ENCODE results near the gene SLC35F4.

Gene SLC35F4

DNA sequence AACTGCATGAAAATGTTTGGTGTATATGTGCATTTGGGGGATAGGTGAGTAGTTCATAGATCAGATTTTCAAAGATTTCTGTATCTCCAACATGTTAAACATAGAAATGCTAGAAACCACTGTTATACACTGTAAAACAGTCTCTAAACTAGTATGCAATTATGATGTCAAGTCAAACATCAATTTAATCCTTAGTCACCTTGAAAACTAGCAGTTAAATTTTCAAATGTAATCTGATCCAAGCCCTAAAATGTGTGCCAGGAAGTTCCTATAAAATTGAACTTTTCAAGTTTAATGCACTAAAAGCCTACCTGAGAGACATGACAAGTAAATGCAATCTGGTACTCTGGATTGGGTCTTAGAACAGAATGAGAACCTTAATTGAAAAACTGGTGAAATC is 14.5 kb downstream of the SLC35F4 start:
- TF ChIP-seq TAF1 (IDR thresholded peaks at IDR 0.05; ENCODE audit: borderline replicate concordance, insufficient read depth, low read length) (no peak), SIN3A (IDR thresholded peaks at IDR 0.05; ENCODE audit: borderline replicate concordance, insufficient read depth, low read length) (no peak), FOXP2 (optimal IDR thresholded peaks at IDR 0.05; ENCODE audit: borderline replicate concordance, extremely low read depth, extremely low read length, insufficient read depth) (no peak), POLR2AphosphoS5 (IDR thresholded peaks at IDR 0.05; ENCODE audit: low read depth, low read length) (no peak)
- TF ChIP-seq, protein P1, sequence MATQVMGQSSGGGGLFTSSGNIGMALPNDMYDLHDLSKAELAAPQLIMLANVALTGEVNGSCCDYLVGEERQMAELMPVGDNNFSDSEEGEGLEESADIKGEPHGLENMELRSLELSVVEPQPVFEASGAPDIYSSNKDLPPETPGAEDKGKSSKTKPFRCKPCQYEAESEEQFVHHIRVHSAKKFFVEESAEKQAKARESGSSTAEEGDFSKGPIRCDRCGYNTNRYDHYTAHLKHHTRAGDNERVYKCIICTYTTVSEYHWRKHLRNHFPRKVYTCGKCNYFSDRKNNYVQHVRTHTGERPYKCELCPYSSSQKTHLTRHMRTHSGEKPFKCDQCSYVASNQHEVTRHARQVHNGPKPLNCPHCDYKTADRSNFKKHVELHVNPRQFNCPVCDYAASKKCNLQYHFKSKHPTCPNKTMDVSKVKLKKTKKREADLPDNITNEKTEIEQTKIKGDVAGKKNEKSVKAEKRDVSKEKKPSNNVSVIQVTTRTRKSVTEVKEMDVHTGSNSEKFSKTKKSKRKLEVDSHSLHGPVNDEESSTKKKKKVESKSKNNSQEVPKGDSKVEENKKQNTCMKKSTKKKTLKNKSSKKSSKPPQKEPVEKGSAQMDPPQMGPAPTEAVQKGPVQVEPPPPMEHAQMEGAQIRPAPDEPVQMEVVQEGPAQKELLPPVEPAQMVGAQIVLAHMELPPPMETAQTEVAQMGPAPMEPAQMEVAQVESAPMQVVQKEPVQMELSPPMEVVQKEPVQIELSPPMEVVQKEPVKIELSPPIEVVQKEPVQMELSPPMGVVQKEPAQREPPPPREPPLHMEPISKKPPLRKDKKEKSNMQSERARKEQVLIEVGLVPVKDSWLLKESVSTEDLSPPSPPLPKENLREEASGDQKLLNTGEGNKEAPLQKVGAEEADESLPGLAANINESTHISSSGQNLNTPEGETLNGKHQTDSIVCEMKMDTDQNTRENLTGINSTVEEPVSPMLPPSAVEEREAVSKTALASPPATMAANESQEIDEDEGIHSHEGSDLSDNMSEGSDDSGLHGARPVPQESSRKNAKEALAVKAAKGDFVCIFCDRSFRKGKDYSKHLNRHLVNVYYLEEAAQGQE (IDR thresholded peaks at IDR 0.05; ENCODE audit: insufficient read depth in 1 of 2, low read depth in 2 of 2, low read length in 2 of 2): no peak

DNA sequence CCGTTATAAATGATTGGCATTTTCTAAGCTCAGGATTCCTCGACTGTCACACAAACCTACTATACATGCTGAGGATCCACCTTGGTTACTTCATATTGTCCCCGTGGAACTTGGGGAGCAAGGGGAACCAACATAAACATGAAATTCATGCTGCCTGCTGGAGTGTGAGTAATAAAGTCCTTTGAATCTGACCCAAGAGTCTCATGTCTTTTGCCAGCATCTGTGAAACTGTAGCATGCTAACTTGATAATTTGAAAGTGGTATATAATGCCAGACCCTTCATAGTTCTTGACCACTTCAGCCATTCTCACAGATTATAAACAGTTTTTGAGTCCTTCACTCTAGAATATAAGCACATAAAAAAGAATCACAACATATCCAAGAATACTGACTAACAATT is 17.1 kb downstream of the SLC35F4 start:
- TF ChIP-seq TAF1 (IDR thresholded peaks at IDR 0.05; ENCODE audit: borderline replicate concordance, insufficient read depth, low read length): no peak

DNA sequence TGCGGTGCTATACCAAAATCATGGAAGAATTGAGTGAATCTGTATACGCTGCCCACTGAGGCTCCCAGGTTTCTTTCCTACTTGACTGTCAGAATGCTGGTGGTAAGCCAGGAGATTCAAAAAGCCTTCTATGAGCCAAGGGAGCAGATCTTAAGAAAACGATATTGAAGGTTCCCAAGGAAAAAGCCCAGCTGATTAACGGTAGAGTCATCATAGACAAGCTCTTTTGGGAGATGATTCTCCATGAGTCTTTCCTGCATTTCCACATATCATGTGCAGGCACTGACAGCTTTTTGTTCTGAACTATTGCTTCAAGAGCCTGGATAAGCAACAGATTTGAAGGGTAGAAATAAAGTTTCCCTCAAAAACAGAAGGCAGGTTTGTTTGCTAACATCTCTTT is 17.5 kb downstream of the SLC35F4 start:
- TF ChIP-seq POLR2AphosphoS5 (IDR thresholded peaks at IDR 0.05; ENCODE audit: low read depth, low read length): no peak
- TF ChIP-seq TAF1 (IDR thresholded peaks at IDR 0.05; ENCODE audit: borderline replicate concordance, insufficient read depth, low read length): no peak
- TF ChIP-seq, protein P1 (IDR thresholded peaks at IDR 0.05; ENCODE audit: insufficient read depth in 1 of 2, low read depth in 2 of 2, low read length in 2 of 2): no peak
- TF ChIP-seq SIN3A (IDR thresholded peaks at IDR 0.05; ENCODE audit: borderline replicate concordance, insufficient read depth, low read length): no peak
- no peak for TF ChIP-seq FOXP2 (optimal IDR thresholded peaks at IDR 0.05; ENCODE audit: borderline replicate concordance, extremely low read depth, extremely low read length, insufficient read depth)

DNA sequence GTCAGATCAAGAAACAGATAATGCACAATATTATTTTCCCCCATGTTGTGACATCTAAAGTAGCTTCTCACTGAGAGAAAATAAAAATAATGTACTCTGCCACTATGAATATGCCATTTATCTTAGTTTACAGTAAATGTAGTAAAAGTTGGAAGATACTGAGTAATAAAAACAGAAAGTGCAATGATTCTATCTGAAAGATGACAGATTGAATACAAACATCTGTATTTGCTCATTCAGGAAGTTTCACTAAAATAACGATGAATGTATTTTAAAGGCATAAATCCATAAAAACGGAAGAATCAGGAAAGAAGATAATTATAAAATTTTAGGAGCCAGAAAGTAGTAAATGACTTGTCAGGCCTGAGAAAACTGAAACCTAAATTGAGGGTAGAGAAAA is 18.2 kb downstream of the SLC35F4 start:
- TF ChIP-seq POLR2AphosphoS5 (IDR thresholded peaks at IDR 0.05; ENCODE audit: low read depth, low read length) (no peak), TAF1 (IDR thresholded peaks at IDR 0.05; ENCODE audit: borderline replicate concordance, insufficient read depth, low read length) (no peak), SIN3A (IDR thresholded peaks at IDR 0.05; ENCODE audit: borderline replicate concordance, insufficient read depth, low read length) (no peak), FOXP2 (optimal IDR thresholded peaks at IDR 0.05; ENCODE audit: borderline replicate concordance, extremely low read depth, extremely low read length, insufficient read depth) (no peak)
- TF ChIP-seq, protein P1 (IDR thresholded peaks at IDR 0.05; ENCODE audit: insufficient read depth in 1 of 2, low read depth in 2 of 2, low read length in 2 of 2): no peak

DNA sequence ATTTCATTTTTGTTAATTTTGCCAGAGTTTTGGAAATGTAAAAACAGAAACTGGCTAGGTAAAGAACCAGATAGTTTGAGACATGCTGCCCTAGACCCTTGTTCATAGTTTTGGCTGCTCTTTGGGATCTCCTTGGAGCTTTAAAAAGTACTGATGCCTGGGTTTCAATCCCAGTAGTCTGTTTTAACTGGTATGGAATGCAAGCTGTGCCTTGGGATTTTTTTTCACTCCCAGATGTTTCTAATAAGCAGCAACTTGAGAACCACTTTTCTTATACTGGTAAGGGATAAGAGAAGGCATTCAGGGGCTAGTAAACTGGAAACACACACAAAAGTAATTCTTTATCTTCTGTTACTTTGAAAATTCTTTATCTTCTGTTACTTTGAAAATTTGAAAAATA is 18.8 kb downstream of the SLC35F4 start:
- no peak for TF ChIP-seq FOXP2 (optimal IDR thresholded peaks at IDR 0.05; ENCODE audit: borderline replicate concordance, extremely low read depth, extremely low read length, insufficient read depth)
- TF ChIP-seq SIN3A (IDR thresholded peaks at IDR 0.05; ENCODE audit: borderline replicate concordance, insufficient read depth, low read length): no peak
- TF ChIP-seq TAF1 (IDR thresholded peaks at IDR 0.05; ENCODE audit: borderline replicate concordance, insufficient read depth, low read length): no peak
- TF ChIP-seq, protein P1 (IDR thresholded peaks at IDR 0.05; ENCODE audit: insufficient read depth in 1 of 2, low read depth in 2 of 2, low read length in 2 of 2): no peak
- no peak for TF ChIP-seq POLR2AphosphoS5 (IDR thresholded peaks at IDR 0.05; ENCODE audit: low read depth, low read length)

Data from PFSK-1 (cell line).